IMR-90 (cell line): Measurements from ENCODE around the gene IL13.

ENCODE experiments used
- BHLHE40 ChIP-seq: fragments of 150-350 bp; IDR thresholded peaks from 2 replicates; pipeline ENCODE4 v1.6.1; 2016; ENCODE audit warnings: mild to moderate bottlenecking, low read depth, low read length
- CTCF ChIP-seq: conservative IDR thresholded peaks from 2 replicates; pipeline ENCODE4 v1.5.1; 2012; ENCODE audit warnings: mild to moderate bottlenecking, low read depth, low read length, improper control_type of control experiment
- ELK1 ChIP-seq: fragments of 150-350 bp; IDR thresholded peaks from 2 replicates; pipeline ENCODE4 v1.6.1; 2016; ENCODE audit warnings: low read depth, mild to moderate bottlenecking, low read length, moderate library complexity, borderline replicate concordance
- FOS ChIP-seq: fragments of 150-350 bp; IDR thresholded peaks from 2 replicates; pipeline ENCODE4 v1.6.1; 2016; ENCODE audit warnings: low read depth, low read length
- MAFK ChIP-seq: IDR thresholded peaks from 2 replicates; pipeline ENCODE4 v1.6.1; 2012; ENCODE audit warnings: low read depth, low read length, improper control_type of control experiment
- MAZ ChIP-seq: IDR thresholded peaks from 2 replicates; pipeline ENCODE4 v1.6.1; 2012; ENCODE audit warnings: low read depth, mild to moderate bottlenecking, low read length, improper control_type of control experiment, moderate library complexity, borderline replicate concordance
- MXI1 ChIP-seq: IDR thresholded peaks from 2 replicates; pipeline ENCODE4 v1.6.1; 2012; ENCODE audit warnings: low read depth, mild to moderate bottlenecking, low read length, moderate library complexity, borderline replicate concordance
- NFE2L2 ChIP-seq: fragments of 150-350 bp; IDR thresholded peaks from 2 replicates; pipeline ENCODE4 v1.6.1; 2016; ENCODE audit warnings: low read depth, mild to moderate bottlenecking, low read length
- POLR2A ChIP-seq: IDR thresholded peaks from 2 replicates; pipeline ENCODE4 v1.6.1; 2012; ENCODE audit warnings: mild to moderate bottlenecking, low read depth, low read length
- RAD21 ChIP-seq: IDR thresholded peaks from 2 replicates; pipeline ENCODE4 v1.6.1; 2012; ENCODE audit warnings: low read length, improper control_type of control experiment
- SMC3 ChIP-seq: fragments of 150-350 bp; IDR thresholded peaks from 2 replicates; pipeline ENCODE4 v1.6.1; 2016; ENCODE audit warnings: low read depth, mild to moderate bottlenecking, antibody characterized with exemption, low read length, moderate library complexity
- TF ChIP-seq, protein P1 (sequence below): fragments of 150-350 bp; IDR thresholded peaks from 2 replicates; pipeline ENCODE4 v1.6.1; 2017; ENCODE audit warnings: mild to moderate bottlenecking, antibody characterized with exemption, low read length, low read depth

DNA sequence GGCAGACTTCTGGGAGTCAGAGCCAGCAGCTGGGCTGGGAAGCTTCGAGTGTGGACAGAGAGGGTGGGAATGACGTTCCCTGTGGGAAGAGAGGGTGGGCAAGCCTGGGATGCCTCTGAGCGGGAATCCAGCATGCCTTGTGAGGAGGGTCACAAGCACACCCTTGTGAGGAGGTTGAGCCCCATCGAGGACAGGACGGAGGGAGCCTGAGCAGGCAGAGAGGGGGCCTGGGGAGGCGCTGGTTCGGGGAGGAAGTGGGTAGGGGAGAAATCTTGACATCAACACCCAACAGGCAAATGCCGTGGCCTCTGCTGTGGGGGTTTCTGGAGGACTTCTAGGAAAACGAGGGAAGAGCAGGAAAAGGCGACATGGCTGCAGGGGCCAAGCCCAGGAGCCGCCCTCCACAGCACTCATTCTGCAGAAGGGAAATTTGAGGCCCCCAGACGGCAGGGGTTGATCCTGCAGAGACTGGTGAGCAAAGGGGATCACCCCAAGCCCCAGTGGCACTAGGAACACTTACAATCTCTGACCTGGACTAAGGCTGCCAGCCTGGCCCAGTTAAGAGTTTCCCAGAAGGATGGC lies 1.1 kb upstream of the IL13 start:
- TF ChIP-seq CTCF (no peak), RAD21 (no peak), POLR2A (no peak), NFE2L2 (no peak), MAZ (no peak), ELK1 (no peak), BHLHE40 (no peak), SMC3 (no peak), MXI1 (no peak), MAFK (no peak), FOS (no peak)
- TF ChIP-seq, protein P1, sequence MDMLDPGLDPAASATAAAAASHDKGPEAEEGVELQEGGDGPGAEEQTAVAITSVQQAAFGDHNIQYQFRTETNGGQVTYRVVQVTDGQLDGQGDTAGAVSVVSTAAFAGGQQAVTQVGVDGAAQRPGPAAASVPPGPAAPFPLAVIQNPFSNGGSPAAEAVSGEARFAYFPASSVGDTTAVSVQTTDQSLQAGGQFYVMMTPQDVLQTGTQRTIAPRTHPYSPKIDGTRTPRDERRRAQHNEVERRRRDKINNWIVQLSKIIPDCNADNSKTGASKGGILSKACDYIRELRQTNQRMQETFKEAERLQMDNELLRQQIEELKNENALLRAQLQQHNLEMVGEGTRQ, result no peak
